Gastrocnemius medialis (tissue), 4 donors: ENCODE results near the gene GALNT18.

Source experiments
- POLR2A ChIP-seq, 2 donors: fragments of 450-650 bp; IDR thresholded peaks; one replicate each; pipeline ENCODE4 v1.6.1; 2017; ENCODE audit warnings: antibody characterized with exemption in 2 of 2, mild to moderate bottlenecking in 2 of 2, moderate library complexity in 2 of 2
- TF ChIP-seq, protein P1 (sequence below), 5 experiments: fragments of 450-650 bp in 3 of 5; fragments of 200-600 bp in 2 of 5; sonication (generic) in 2 of 5; IDR thresholded peaks in 4 of 5; conservative IDR thresholded peaks in 1 of 5; 1 replicate in 4 of 5; 2 replicates in 1 of 5; pipeline ENCODE4 v1.5.1; 2016 to 2019; ENCODE audit warnings: antibody characterized with exemption in 5 of 5, mild to moderate bottlenecking in 3 of 5, moderate library complexity in 3 of 5

DNA sequence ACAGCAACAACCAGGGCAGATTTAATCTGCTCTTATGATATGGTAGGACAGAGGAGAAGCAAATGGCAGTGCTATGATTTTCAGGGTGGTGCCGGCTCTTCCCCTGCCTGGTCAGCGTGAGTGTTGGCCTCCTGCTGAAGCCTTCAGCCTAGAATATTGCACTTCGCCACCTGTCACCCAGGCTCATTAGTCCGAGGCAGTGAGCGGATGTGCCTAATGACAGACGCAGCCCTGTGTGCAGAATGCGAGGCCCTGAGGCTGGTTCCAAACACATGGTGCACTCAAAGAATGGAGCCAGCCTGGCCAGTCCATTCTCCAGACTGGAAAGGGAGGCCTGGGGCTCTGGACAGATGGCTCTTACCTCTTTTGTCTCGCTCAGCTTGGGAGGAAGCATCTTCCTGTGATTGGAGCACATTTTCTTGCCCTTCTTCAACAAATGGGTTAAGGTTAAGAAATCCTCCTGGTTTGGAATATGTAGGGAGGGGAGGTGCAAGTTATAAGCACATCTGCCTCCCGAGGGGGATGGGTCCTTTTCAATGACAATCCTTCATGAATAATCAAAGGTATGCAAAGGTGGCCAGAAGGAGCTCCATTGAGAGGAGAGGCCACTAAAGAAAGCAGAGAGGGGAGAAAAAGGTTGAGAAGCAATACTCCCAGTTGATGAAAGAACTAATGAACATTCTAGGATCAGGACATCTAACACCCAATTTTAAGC lies 39.7 kb upstream of the GALNT18 start:
- no peak for TF ChIP-seq POLR2A (IDR thresholded peaks at IDR 0.05)
- TF ChIP-seq, protein P1, sequence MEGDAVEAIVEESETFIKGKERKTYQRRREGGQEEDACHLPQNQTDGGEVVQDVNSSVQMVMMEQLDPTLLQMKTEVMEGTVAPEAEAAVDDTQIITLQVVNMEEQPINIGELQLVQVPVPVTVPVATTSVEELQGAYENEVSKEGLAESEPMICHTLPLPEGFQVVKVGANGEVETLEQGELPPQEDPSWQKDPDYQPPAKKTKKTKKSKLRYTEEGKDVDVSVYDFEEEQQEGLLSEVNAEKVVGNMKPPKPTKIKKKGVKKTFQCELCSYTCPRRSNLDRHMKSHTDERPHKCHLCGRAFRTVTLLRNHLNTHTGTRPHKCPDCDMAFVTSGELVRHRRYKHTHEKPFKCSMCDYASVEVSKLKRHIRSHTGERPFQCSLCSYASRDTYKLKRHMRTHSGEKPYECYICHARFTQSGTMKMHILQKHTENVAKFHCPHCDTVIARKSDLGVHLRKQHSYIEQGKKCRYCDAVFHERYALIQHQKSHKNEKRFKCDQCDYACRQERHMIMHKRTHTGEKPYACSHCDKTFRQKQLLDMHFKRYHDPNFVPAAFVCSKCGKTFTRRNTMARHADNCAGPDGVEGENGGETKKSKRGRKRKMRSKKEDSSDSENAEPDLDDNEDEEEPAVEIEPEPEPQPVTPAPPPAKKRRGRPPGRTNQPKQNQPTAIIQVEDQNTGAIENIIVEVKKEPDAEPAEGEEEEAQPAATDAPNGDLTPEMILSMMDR (IDR thresholded peaks at IDR 0.05 in 4 of 5, conservative IDR thresholded peaks at IDR 0.05 in 1 of 5) = no peak
